RWPE1 (cell line): ENCODE measurements around the gene DENND4B.

Experiments used
- CTCF ChIA-PET: fragments of 350-600 bp; sonication (Branson Sonifier 250); formaldehyde crosslinking; extraction: SDS; loops from one replicate; lab custom pipeline; 2021; lab: Yijun Ruan, JAX
- POLR2A ChIA-PET: fragments of 400-600 bp; formaldehyde crosslinking; extraction: SDS; loops from one replicate; lab custom pipeline; 2020; ENCODE audit warnings: antibody characterized with exemption; ENCODE audit not compliant: low non-redundant PET; lab: Yijun Ruan, JAX
- DNase-seq: peaks from one replicate; pipeline ENCODE4 v3.0.0; 2012; ENCODE audit warnings: low spot score
- H3K27ac ChIP-seq: fragments of 450-650 bp; 2 replicates; pipeline ENCODE4 v1.5.1; 2017
- TF ChIP-seq, protein P1 (sequence below): fragments of 450-650 bp; conservative IDR thresholded peaks from 2 replicates; pipeline ENCODE4 v1.5.1; 2017; ENCODE audit warnings: low read depth, mild to moderate bottlenecking

Gene DENND4B

DNA sequence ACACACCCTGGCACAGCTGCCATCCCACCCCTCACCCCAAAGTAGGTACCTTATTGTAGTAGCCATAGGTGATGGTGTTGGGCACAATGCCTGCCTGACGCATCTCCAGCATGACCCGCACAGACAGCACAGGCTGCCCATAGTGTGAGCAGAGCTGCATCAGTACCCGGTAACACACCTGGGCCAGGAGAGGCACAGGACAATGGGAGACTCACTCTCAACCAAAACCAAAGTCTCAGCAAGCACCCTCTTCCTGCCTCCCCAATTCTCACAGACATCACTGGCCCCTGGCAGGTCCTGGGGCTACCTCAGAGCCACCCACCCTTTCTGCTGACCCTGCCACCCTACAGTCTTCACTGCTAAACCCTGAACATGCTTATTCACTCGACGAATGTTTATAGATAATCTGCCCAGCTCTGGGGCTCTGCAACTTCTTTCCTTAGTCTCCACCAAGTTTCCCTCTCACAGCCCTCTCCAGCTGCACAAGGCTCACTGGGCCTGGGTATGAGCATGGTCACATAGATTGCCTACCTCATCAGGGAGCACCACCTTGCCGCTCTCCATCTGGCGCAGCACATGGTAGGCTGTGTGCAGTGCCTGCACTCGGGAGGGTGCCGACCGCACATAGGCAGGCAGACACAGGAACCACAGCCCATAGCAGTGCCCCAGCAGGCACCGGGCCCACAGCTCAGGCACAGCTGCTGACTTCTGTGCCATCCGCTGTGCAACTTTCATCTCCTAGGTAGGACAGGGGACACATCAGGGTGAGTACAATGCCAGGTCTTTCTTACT is 10.3 kb downstream of the DENND4B start:
- H3K27ac ChIP-seq = peak overlapping the region; percentile 4; the same call in 1 of the 2 replicates
- ChIA-PET POLR2A (no interaction called here), CTCF (no interaction called here)
- TF ChIP-seq, protein P1, sequence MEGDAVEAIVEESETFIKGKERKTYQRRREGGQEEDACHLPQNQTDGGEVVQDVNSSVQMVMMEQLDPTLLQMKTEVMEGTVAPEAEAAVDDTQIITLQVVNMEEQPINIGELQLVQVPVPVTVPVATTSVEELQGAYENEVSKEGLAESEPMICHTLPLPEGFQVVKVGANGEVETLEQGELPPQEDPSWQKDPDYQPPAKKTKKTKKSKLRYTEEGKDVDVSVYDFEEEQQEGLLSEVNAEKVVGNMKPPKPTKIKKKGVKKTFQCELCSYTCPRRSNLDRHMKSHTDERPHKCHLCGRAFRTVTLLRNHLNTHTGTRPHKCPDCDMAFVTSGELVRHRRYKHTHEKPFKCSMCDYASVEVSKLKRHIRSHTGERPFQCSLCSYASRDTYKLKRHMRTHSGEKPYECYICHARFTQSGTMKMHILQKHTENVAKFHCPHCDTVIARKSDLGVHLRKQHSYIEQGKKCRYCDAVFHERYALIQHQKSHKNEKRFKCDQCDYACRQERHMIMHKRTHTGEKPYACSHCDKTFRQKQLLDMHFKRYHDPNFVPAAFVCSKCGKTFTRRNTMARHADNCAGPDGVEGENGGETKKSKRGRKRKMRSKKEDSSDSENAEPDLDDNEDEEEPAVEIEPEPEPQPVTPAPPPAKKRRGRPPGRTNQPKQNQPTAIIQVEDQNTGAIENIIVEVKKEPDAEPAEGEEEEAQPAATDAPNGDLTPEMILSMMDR = no peak
- no peak for DNase-seq

DNA sequence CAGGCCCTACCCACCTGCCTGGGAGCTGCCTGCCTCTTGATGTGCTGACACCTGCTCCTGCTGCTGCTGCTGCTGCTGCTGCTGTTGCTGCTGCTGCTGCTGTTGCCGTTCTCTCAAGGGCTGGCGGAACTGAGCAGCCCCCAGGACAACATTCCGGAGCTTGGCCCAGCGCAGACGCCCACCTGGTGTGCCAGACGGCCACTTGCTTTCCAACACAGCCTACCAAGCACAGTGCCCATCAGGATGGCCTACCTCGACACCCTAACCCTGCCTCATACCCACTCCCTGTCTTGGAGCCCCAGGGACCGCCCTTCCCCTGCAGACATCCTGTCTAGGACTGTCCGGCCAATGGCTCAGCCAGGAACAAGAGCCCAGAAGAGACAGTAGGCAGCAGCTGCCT is 11.8 kb downstream of the DENND4B start:
- no peak for DNase-seq
- no peak overlapping the region for H3K27ac ChIP-seq
- TF ChIP-seq, protein P1 = no peak
- ChIA-PET POLR2A (no interaction called here), CTCF (no interaction called here)

DNA sequence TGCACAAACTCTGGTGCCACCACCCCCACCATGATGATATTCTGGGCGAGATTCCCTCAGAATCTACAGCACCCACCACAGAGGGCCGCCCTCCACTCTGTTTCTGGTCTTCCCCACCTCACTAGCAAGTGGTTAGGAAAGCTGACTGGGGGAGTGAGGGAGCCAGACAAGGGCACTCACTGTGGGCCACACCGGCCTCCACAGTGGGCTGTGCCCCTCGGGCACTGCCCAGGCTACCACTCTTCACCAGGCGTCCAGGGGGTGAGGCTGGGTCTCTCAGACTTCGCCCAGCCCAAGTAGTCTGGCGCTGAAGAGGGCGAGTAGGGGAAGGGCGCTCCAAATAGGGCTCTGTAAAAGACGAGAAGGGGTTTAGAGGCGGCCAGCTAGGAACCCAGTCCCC is 12.6 kb downstream of the DENND4B start:
- 0 out of 2 replicates have a peak overlapping the region, but pooled peaks have one; percentile 4 for H3K27ac ChIP-seq
- DNase-seq = no peak
- ChIA-PET CTCF (no interaction called here), POLR2A (no interaction called here)
- TF ChIP-seq, protein P1 = no peak

DNA sequence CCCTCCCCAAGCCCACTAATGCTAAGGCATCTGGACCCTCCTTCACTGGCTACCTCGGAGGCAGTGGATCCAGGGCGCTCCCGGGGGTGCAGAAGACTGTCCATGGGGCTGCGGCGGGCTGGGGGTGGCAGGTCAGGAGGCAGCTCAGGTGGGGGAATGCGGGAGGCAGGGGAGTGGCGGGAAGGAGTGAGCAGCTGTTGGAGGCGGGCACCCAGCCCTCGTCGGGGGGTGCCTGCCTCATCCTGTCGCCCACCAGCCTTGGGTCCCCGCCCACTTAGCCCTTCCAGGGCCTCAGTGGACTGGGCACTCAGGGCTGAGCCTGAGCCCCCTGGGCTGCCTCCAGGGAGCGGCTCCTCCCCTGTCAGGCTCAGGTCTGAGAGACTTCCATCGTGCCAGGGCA is 13.1 kb downstream of the DENND4B start:
- CTCF ChIA-PET = no interaction called here
- TF ChIP-seq, protein P1 = no peak
- no peak overlapping the region for H3K27ac ChIP-seq
- no peak for DNase-seq
- POLR2A ChIA-PET = no interaction called here

DNA sequence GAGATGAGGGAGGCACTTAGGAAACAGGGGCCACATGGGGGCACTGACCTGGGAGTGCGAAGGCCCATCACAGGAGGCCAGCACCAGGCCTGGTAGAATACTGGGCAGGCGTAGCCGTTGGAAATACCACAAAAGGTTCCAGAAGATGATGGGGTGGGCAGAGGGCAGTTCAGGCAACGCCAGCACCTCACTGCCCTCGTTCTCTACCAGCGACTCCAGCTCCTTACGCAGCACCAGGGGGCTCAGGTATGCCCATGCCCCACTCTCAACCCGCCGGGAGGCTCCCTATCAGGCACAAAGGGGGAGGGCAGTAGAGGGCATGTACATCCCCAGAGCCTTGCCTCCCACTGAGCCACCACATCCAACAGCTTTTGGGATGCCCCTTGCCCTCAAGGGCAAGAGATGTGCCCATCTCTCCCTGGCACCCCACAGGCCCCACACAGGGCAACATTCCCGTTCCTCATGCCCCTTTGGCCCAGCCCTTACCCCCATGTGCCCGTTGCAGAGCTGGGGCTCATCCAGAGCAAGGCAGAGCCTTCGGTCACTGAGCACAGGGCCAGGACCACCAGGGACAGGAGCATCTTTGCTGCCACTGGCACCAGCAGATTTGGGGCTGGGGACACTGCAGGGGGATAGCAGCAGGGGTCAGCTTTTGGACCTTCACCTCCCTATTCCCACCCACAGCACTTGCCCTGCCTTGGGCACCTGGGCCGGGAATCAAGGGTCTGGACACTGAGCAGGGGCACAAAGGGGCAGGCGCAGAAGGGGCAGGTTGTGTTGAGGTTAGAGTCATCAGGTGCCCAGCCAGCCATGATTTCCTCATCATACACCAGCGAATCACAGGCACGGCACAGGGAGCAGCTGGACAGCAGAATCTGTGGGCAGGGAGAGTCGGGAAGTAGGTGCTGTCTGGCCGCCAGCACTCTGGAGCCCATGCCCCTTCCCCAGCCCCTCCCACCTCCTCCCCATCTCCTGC is 14.1 kb downstream of the DENND4B start:
- TF ChIP-seq, protein P1 = no peak
- ChIA-PET CTCF (no interaction called here), POLR2A (no interaction called here)
- no peak overlapping the region for H3K27ac ChIP-seq
- DNase-seq = no peak
